Spleen (tissue), 11 donors: ENCODE results near the gene TAF15. TPM values are rescaled to one million over a fixed set of nuclear protein-coding genes. Genes with fewer than 3 reads are reported as not detected.

Experiments
- DNase-seq: peaks from one replicate; pipeline ENCODE4 v3.0.0-alpha.2; 2020
- H3K27ac ChIP-seq, 8 donors: fragments of 200-600 bp; sonication (generic) in 7 of 8; 1 replicate in 4 of 8; 2 replicates in 4 of 8; pipeline versions ENCODE4 v1.5.0 to v1.8.0; 2016 to 2021; ENCODE audit warnings: inconsistent platforms in 4 of 8, mild to moderate bottlenecking in 4 of 8, moderate library complexity in 1 of 8
- H3K27me3 ChIP-seq, 7 donors: fragments of 200-600 bp; sonication (generic) in 6 of 7; replicated peaks in 1 of 7; 1 replicate in 4 of 7; 2 replicates in 3 of 7; pipeline versions ENCODE4 v1.5.0 to v1.8.0; 2016 to 2021; ENCODE audit warnings: inconsistent platforms in 3 of 7, mild to moderate bottlenecking in 1 of 7
- H3K36me3 ChIP-seq, 6 donors: fragments of 200-600 bp; sonication (generic) in 5 of 6; 1 replicate in 4 of 6; 2 replicates in 2 of 6; pipeline versions ENCODE4 v1.5.0 to v1.8.0; 2016 to 2021; ENCODE audit warnings: inconsistent platforms in 2 of 6
- H3K4me1 ChIP-seq, 6 donors: fragments of 200-600 bp; sonication (generic) in 5 of 6; 1 replicate in 3 of 6; 2 replicates in 3 of 6; pipeline versions ENCODE4 v1.5.0 to v1.8.0; 2016 to 2021; ENCODE audit warnings: inconsistent platforms in 3 of 6
- H3K4me3 ChIP-seq, 8 donors: fragments of 200-600 bp; sonication (generic) in 7 of 8; 1 replicate in 4 of 8; 2 replicates in 4 of 8; pipeline versions ENCODE4 v1.5.0 to v1.8.0; 2016 to 2021; ENCODE audit warnings: inconsistent platforms in 4 of 8, mild to moderate bottlenecking in 4 of 8, moderate library complexity in 2 of 8
- H3K9me3 ChIP-seq, 8 donors: fragments of 200-600 bp; sonication (generic) in 7 of 8; 1 replicate in 4 of 8; 2 replicates in 4 of 8; pipeline versions ENCODE4 v1.5.0 to v1.8.0; 2016 to 2021; ENCODE audit warnings: inconsistent platforms in 4 of 8
- POLR2A ChIP-seq, 3 donors: fragments of 450-650 bp; IDR thresholded peaks; one replicate each; pipeline ENCODE4 v1.5.1; 2017; ENCODE audit warnings: antibody characterized with exemption in 3 of 3, mild to moderate bottlenecking in 1 of 3
- POLR2AphosphoS5 ChIP-seq, 3 donors: sonication (generic); formaldehyde crosslinking; IDR thresholded peaks; one replicate each; pipeline ENCODE4 v1.5.1; 2017; ENCODE audit warnings: antibody characterized with exemption in 3 of 3
- WGBS, 5 donors: extraction: QIAGEN DNeasy Blood & Tissue Kit in 3 of 5; methylation state at CpG; one replicate each; pipeline versions ENCODE4 v1.1.5 to v1.1.7; 2013 to 2018; 5-methylcytosine and 5-hydroxymethylcytosine counted together
- intact Hi-C: fragments of 100-400 bp; cut with DNase I; formaldehyde crosslinking; loops from one replicate; pipeline ENCODE4 v1.15.0; 2023; ENCODE audit warnings: low total_unique reads
- polyA plus RNA-seq, 3 donors: library from polyadenylated mRNA; stranded (reverse); fragments of 200-250 nt; gene quantifications; one replicate each; pipeline ENCODE4 v1.2.1, GENCODE V29; 2013
- total RNA-seq, 7 donors: library from RNA; depleted of rRNA in 3 of 7; stranded (reverse); fragments of >200 nt in 3 of 7; fragmentation: NEBNext Ultra II Directional in 4 of 7; extraction: Animal tissue kit (Norgen Biotek cat#: 25700) in 4 of 7; gene quantifications; one replicate each; pipeline versions ENCODE4 v1.1.0 to v1.2.1, GENCODE V29; 2016 to 2021
- TF ChIP-seq, protein P1 (sequence below), 11 experiments: fragments of 200-600 bp in 7 of 11; fragments of 450-650 bp in 4 of 11; sonication (generic) in 4 of 11; IDR thresholded peaks in 8 of 11; conservative IDR thresholded peaks in 3 of 11; 1 replicate in 7 of 11; 2 replicates in 4 of 11; pipeline versions ENCODE4 v1.4.0 to v1.8.0; 2016 to 2021; ENCODE audit warnings: antibody characterized with exemption in 11 of 11, inconsistent platforms in 4 of 11, mild to moderate bottlenecking in 1 of 11
- donor health status: healthy with polysubstance abuse.
- donor health status: DM: no; HTN: no; CAD: no; lungs with moderate emphysema.
- donor health status: DM: no; HTN: no; CAD: no.
- donor health status: Bipolar disorder and iron deficiency.
- donor health status: healthy.
- donor health status: DM: no; HTN: no; CAD: no.
- donor health status: DM: yes; HTN: yes; CAD: no.

The TAF15 gene
- total and polyA plus RNA-seq, 10 donors = 55.9 to 184 (median 108) TPM

DNA sequence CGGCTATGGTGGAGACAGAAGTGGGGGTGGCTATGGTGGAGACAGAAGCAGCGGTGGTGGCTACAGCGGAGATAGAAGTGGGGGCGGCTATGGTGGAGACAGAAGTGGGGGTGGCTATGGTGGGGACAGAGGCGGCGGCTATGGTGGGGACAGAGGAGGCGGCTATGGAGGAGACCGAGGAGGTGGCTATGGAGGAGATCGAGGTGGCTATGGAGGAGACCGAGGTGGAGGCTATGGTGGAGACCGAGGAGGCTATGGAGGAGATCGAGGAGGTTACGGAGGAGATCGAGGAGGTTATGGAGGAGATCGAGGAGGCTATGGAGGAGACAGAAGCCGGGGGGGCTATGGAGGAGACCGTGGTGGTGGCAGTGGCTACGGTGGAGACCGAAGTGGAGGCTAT is 35.3 kb downstream of the TAF15 start:
- intact Hi-C loops = loop anchor here (10.0 kb wide), 1 partner anchor 300 kb away; no protein-coding TSS in a partner anchor
- TF ChIP-seq POLR2A (IDR thresholded peaks at IDR 0.05) = no peak
- TF ChIP-seq, protein P1, sequence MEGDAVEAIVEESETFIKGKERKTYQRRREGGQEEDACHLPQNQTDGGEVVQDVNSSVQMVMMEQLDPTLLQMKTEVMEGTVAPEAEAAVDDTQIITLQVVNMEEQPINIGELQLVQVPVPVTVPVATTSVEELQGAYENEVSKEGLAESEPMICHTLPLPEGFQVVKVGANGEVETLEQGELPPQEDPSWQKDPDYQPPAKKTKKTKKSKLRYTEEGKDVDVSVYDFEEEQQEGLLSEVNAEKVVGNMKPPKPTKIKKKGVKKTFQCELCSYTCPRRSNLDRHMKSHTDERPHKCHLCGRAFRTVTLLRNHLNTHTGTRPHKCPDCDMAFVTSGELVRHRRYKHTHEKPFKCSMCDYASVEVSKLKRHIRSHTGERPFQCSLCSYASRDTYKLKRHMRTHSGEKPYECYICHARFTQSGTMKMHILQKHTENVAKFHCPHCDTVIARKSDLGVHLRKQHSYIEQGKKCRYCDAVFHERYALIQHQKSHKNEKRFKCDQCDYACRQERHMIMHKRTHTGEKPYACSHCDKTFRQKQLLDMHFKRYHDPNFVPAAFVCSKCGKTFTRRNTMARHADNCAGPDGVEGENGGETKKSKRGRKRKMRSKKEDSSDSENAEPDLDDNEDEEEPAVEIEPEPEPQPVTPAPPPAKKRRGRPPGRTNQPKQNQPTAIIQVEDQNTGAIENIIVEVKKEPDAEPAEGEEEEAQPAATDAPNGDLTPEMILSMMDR (IDR thresholded peaks at IDR 0.05 in 8 of 11, conservative IDR thresholded peaks at IDR 0.05 in 3 of 11) = no peak
- no peak for TF ChIP-seq POLR2AphosphoS5 (IDR thresholded peaks at IDR 0.05)
- H3K36me3 ChIP-seq = peaks cover 0 to 100% (median 84%) of the 10 kb centered on the region in 6 donors
- no peaks in the 10 kb centered on the region for H3K9me3 ChIP-seq
- 95 to 98% (median 96%) methylated on average over 19 of the region's 19 CpGs for WGBS, 5 donors
- H3K4me1 ChIP-seq = peaks cover 0 to 6% (median 0%) of the 10 kb centered on the region in 6 donors
- H3K27ac ChIP-seq = no peak overlapping the region
- no peak overlapping the region for H3K4me3 ChIP-seq
- no peaks in the 10 kb centered on the region for H3K27me3 ChIP-seq
- no peak for DNase-seq

DNA sequence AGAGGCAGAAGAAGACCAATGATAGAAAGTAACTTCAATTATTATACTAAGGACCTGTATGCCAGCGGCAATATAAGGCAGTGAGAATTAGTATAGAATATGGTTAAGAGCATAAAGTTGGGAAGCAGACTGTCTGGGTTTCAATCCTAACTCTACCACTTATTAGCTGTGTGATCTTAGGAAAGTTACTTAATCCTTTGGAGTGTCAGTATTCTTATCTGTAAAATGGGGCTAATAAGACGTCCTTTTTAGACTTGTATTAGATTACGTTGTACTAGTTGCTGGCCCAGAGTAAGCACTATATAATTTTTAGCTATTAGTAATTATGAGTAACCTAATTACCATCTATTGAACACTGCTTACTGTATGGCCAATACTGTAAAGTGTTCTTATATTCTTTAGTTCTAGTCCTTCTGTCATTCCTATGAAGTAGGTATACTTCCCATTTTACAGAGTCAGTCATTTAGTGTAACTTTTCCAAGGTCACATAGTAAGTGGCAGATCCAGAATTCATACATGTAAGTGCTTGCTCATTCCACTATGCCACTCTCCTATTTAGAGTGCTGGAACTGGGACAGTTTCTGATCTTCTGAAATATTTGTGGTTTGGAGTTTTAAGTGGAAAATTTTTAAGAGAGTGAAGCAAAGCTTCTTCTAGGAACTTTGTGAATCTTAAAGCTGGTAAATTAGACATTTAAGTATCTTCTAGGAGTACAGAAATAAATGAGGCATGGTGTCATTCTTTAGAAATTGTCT is 36.9 kb downstream of the TAF15 start:
- WGBS, 5 donors = 86 to 95% (median 91%) methylated on average over 3 of the region's 3 CpGs
- Histone ChIP-seq H3K27ac (peak overlapping the region in 1 of 8 donors; percentile 11), H3K4me3 (no peak overlapping the region), H3K4me1 (peaks cover 0 to 12% (median 0%) of the 10 kb centered on the region in 6 donors), H3K27me3 (no peaks in the 10 kb centered on the region), H3K36me3 (peaks cover 0 to 100% (median 68%) of the 10 kb centered on the region in 6 donors), H3K9me3 (no peaks in the 10 kb centered on the region)
- DNase-seq = no peak
- no peak for TF ChIP-seq POLR2AphosphoS5 (IDR thresholded peaks at IDR 0.05)
- no peak for TF ChIP-seq POLR2A (IDR thresholded peaks at IDR 0.05)
- TF ChIP-seq, protein P1 (IDR thresholded peaks at IDR 0.05 in 8 of 11, conservative IDR thresholded peaks at IDR 0.05 in 3 of 11) = no peak
- intact Hi-C loops = loop anchor here (10.0 kb wide), 1 partner anchor 299 kb away; no protein-coding TSS in a partner anchor

DNA sequence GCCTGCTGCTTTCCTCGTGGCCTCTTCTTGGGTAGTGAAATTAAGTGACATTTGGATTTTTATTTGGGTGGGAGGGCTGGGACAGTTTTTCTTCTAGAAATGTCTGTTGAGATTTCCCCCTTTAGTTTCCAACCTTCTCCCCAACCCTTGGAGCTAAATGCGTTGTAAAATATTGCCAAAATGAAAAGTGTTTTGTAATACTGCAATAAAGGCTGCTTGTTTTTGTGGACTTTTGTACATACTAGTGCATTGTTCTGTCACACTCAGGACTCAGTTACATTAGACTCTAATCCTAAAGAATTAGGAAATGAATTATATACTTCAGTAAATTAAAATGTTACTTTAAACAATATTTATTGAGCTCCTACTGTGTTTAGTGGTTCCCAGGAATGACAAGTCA is 37.7 kb downstream of the TAF15 start:
- no peak for DNase-seq
- Histone ChIP-seq H3K4me3 (no peak overlapping the region), H3K4me1 (peaks cover 0 to 12% (median 0%) of the 10 kb centered on the region in 6 donors), H3K27ac (peak overlapping the region in 1 of 8 donors; percentile 11), H3K27me3 (no peaks in the 10 kb centered on the region), H3K9me3 (no peaks in the 10 kb centered on the region), H3K36me3 (peaks cover 0 to 99% (median 61%) of the 10 kb centered on the region in 6 donors)
- intact Hi-C loops = loop anchor here (10.0 kb wide), 1 partner anchor 298 kb away; no protein-coding TSS in a partner anchor
- WGBS, 5 donors = 70 to 79% (median 75%) methylated on average over 2 of the region's 2 CpGs
- TF ChIP-seq POLR2AphosphoS5 (IDR thresholded peaks at IDR 0.05) = no peak
- TF ChIP-seq, protein P1 (IDR thresholded peaks at IDR 0.05 in 8 of 11, conservative IDR thresholded peaks at IDR 0.05 in 3 of 11) = no peak
- no peak for TF ChIP-seq POLR2A (IDR thresholded peaks at IDR 0.05)
